ENCODE data around the gene SPINT4.
"Not testable (repeated sequence)": the region's sequence is repeated elsewhere in the genome, so short reads cannot be mapped to it uniquely, and the experiment has no call there.

The SPINT4 gene

DNA sequence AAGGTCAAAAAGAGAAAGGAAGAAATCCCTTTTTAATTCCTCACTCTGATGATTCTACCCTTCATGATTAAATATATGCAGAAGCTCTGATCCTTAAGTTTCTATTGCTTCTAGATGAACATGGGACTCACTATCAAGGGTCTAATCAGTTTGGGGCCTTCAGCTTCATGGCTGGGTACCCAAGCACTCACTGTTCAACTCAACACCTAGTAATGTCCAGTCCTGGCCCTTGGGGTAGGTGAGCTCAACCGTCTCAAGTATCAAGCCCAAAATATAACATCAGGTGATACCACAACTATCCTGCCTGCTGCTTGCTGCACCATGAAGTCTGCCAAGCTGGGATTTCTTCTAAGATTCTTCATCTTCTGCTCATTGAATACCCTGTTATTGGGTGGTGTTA is at the start of gene SPINT4:
SPINT4 (plus strand) TSS at position 301 of the 400 bp plus-strand sequence; CDS start at position 322, 21 bp downstream.
- Histone ChIP-seq H3K9me3 (ENCODE audit: control insufficient read depth, low read depth, low read length) (no peaks in the 10 kb centered on the region), H3K27me3 (ENCODE audit: control insufficient read depth, insufficient read depth, low read length) (no peaks in the 10 kb centered on the region), H3K4me1 (ENCODE audit: control insufficient read depth, low read depth, low read length) (no peaks in the 10 kb centered on the region), H3K9ac (ENCODE audit: low read length) (no peak within 1 kb of the TSS), H3K27ac (ENCODE audit: low read length) (no peak within 1 kb of the TSS), H3K36me3 (ENCODE audit: control insufficient read depth, low read depth, low read length) (no peaks in the 10 kb centered on the region), H3K4me3 (ENCODE audit: low read length) (no peak within 1 kb of the TSS)

DNA sequence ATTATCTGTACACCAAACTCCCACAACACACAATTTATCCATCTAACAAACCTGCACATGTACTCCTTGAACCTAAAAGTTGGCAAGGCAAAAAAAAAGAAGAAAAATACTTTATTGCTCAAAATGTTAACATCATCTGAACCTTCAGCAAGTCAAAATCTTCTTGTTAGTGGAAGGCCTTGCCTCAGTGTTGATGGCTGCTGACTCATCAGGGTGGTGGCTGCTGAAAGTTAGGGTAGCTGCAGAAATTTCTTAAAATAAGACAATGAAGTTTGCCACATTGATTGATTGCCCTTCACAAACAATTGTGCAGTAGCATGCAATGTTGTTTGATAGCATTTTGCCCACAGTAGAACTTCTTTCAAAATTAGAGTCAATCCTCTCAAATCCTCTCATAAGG is 49.4 kb upstream of the SPINT4 start:
- Histone ChIP-seq H3K27ac (ENCODE audit: low read length) (no peak overlapping the region), H3K9me3 (ENCODE audit: control insufficient read depth, low read depth, low read length) (no peaks in the 10 kb centered on the region), H3K9ac (ENCODE audit: low read length) (no peak overlapping the region), H3K36me3 (ENCODE audit: control insufficient read depth, low read depth, low read length) (no peaks in the 10 kb centered on the region), H3K4me1 (ENCODE audit: control insufficient read depth, low read depth, low read length) (no peaks in the 10 kb centered on the region), H3K4me3 (ENCODE audit: low read length) (no peak overlapping the region), H3K27me3 (ENCODE audit: control insufficient read depth, insufficient read depth, low read length) (no peaks in the 10 kb centered on the region)

DNA sequence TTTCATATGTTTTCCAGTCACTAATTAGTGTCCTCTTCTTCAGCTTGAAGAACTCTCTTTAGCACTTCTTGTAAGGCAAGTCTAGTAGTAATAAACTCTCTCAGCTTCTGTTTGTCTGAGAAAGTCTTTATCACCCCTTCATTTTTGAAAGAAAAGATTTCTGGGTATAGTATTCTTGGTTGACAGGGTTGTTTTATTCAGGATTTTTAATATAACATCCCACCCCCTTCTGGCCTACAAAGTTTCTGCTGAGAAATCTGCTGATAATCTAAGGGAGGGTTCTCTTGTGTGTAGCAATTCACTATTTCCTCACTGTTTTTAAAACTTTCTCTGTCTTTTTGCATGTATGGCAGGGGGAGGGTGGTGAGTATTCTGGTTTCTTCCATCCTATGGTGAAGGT is 42.5 kb upstream of the SPINT4 start:
- no peaks in the 10 kb centered on the region for H3K36me3 ChIP-seq (ENCODE audit: control insufficient read depth, low read depth, low read length)
- no peak overlapping the region for H3K4me3 ChIP-seq (ENCODE audit: low read length)
- no peaks in the 10 kb centered on the region for H3K27me3 ChIP-seq (ENCODE audit: control insufficient read depth, insufficient read depth, low read length)
- H3K9ac ChIP-seq (ENCODE audit: low read length) = no peak overlapping the region
- H3K4me1 ChIP-seq (ENCODE audit: control insufficient read depth, low read depth, low read length) = no peaks in the 10 kb centered on the region
- peaks cover 5% of the 10 kb centered on the region for H3K9me3 ChIP-seq (ENCODE audit: control insufficient read depth, low read depth, low read length)
- no peak overlapping the region for H3K27ac ChIP-seq (ENCODE audit: low read length)

DNA sequence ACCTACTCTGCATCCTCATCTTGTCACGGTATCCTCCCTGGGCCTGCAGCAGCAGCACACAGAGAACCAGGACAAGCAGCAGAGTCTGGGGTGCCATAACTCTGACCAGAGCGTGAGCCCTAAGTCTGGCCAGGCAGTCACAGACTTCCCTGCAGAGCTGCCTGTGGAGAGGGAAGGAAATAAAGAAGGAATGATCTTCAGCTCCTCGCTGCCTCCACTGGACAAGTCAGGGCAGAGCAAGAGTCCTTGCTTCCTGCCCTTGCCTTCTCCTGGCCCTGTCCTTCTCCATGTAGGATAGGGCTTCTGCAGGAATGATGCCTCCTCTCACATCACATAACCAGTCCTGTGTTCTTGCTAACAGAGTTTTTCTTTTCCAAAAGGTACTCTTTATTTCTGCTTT is 36.3 kb upstream of the SPINT4 start:
- H3K9ac ChIP-seq (ENCODE audit: low read length) = no peak overlapping the region
- H3K9me3 ChIP-seq (ENCODE audit: control insufficient read depth, low read depth, low read length) = no peaks in the 10 kb centered on the region
- no peaks in the 10 kb centered on the region for H3K27me3 ChIP-seq (ENCODE audit: control insufficient read depth, insufficient read depth, low read length)
- no peaks in the 10 kb centered on the region for H3K36me3 ChIP-seq (ENCODE audit: control insufficient read depth, low read depth, low read length)
- no peak overlapping the region for H3K4me3 ChIP-seq (ENCODE audit: low read length)
- H3K27ac ChIP-seq (ENCODE audit: low read length) = no peak overlapping the region
- no peaks in the 10 kb centered on the region for H3K4me1 ChIP-seq (ENCODE audit: control insufficient read depth, low read depth, low read length)

DNA sequence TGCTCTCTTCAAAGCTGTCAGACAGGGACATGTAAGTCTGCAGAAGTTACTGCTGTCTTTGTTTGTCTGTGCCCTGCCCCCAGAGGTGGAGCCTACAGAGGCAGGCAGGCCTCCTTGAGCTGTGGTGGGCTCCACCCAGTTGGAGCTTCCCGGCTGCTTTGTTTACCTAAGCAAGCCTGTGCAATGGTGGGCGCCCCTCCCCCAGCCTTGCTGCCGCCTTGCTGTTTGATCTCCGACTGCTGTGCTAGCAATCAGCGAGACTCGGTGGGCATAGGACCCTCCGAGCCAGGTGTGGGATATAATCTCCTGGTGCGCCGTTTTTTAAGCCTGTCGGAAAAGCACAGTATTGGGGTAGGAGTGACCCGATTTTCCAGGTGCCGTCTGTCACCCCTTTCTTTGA is 28.8 kb upstream of the SPINT4 start:
- H3K4me3 ChIP-seq (ENCODE audit: low read length); H3K4me1 ChIP-seq (ENCODE audit: control insufficient read depth, low read depth, low read length); H3K27ac ChIP-seq (ENCODE audit: low read length); H3K27me3 ChIP-seq (ENCODE audit: control insufficient read depth, insufficient read depth, low read length); H3K36me3 ChIP-seq (ENCODE audit: control insufficient read depth, low read depth, low read length); H3K9me3 ChIP-seq (ENCODE audit: control insufficient read depth, low read depth, low read length); H3K9ac ChIP-seq (ENCODE audit: low read length): not testable (repeated sequence)

DNA sequence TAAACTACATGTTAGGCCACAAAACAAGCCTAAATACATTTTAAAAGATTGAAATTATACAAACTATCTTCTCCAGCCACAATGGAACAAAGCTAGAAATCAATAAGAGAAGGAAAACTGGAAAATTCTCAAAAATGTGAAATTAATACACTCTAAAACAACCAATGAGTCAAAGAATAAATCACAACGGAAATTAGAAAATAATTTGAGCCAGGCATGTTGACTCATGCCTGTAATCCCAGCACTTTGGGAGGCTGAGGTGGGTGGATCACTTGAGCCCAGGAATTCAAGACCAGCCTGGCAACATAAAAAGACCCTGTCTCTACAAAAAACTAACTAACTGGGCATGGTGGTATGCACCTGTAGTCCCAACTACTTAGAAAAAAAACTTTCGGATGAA is 26.7 kb upstream of the SPINT4 start:
- no peak overlapping the region for H3K27ac ChIP-seq (ENCODE audit: low read length)
- H3K9me3 ChIP-seq (ENCODE audit: control insufficient read depth, low read depth, low read length) = peaks cover 7% of the 10 kb centered on the region
- H3K36me3 ChIP-seq (ENCODE audit: control insufficient read depth, low read depth, low read length) = no peaks in the 10 kb centered on the region
- H3K4me3 ChIP-seq (ENCODE audit: low read length) = no peak overlapping the region
- H3K9ac ChIP-seq (ENCODE audit: low read length) = no peak overlapping the region
- no peaks in the 10 kb centered on the region for H3K4me1 ChIP-seq (ENCODE audit: control insufficient read depth, low read depth, low read length)
- H3K27me3 ChIP-seq (ENCODE audit: control insufficient read depth, insufficient read depth, low read length) = no peaks in the 10 kb centered on the region

DNA sequence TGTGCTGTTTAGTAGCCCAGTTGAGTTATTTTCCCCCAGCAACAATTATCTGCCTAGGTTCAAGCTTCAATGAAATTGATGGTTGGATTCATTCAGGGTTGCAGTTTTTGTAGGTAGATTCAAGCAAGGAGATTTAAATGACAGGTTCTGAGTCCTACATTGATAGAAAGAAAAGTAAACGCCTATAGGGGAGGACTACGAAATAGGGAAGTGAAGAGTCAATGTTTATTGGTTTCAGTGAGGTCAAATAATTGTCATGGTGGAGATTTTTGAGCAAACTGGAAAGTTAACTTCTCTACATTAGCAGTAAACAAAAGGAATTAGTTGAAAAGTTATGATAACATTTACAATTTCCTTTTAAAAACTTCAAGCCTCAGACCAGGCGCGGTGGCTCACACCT is 21.0 kb upstream of the SPINT4 start:
- H3K9me3 ChIP-seq (ENCODE audit: control insufficient read depth, low read depth, low read length) = no peaks in the 10 kb centered on the region
- no peak overlapping the region for H3K4me3 ChIP-seq (ENCODE audit: low read length)
- no peaks in the 10 kb centered on the region for H3K4me1 ChIP-seq (ENCODE audit: control insufficient read depth, low read depth, low read length)
- H3K27me3 ChIP-seq (ENCODE audit: control insufficient read depth, insufficient read depth, low read length) = no peaks in the 10 kb centered on the region
- no peak overlapping the region for H3K27ac ChIP-seq (ENCODE audit: low read length)
- H3K9ac ChIP-seq (ENCODE audit: low read length) = no peak overlapping the region
- H3K36me3 ChIP-seq (ENCODE audit: control insufficient read depth, low read depth, low read length) = no peaks in the 10 kb centered on the region

DNA sequence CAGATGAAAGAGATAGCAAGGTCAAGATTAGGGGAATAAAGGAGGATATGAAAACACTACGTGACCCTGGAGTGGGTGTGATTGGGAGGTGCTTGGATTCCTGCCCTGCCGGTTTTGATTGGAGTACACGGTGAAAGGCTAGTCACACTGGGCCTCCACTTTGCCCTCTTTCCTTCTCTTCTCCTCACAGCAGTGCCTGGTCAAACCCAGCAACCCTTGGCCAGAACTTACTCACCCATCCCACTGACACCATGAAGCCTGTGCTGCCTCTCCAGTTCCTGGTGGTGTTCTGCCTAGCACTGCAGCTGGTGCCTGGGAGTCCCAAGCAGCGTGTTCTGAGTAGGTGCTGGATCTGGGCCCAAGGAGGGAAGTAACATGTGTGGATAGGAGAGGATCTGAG is 20.3 kb upstream of the SPINT4 start, which contains the start of gene WFDC13:
WFDC13 (plus strand) TSS at position 166 of the 400 bp plus-strand sequence; CDS start at position 252, 86 bp downstream.
- no peak within 1 kb of the TSS for H3K9ac ChIP-seq (ENCODE audit: low read length)
- no peak within 1 kb of the TSS for H3K4me3 ChIP-seq (ENCODE audit: low read length)
- H3K36me3 ChIP-seq (ENCODE audit: control insufficient read depth, low read depth, low read length) = no peaks in the 10 kb centered on the region
- no peaks in the 10 kb centered on the region for H3K9me3 ChIP-seq (ENCODE audit: control insufficient read depth, low read depth, low read length)
- no peaks in the 10 kb centered on the region for H3K4me1 ChIP-seq (ENCODE audit: control insufficient read depth, low read depth, low read length)
- H3K27me3 ChIP-seq (ENCODE audit: control insufficient read depth, insufficient read depth, low read length) = no peaks in the 10 kb centered on the region
- no peak within 1 kb of the TSS for H3K27ac ChIP-seq (ENCODE audit: low read length)

DNA sequence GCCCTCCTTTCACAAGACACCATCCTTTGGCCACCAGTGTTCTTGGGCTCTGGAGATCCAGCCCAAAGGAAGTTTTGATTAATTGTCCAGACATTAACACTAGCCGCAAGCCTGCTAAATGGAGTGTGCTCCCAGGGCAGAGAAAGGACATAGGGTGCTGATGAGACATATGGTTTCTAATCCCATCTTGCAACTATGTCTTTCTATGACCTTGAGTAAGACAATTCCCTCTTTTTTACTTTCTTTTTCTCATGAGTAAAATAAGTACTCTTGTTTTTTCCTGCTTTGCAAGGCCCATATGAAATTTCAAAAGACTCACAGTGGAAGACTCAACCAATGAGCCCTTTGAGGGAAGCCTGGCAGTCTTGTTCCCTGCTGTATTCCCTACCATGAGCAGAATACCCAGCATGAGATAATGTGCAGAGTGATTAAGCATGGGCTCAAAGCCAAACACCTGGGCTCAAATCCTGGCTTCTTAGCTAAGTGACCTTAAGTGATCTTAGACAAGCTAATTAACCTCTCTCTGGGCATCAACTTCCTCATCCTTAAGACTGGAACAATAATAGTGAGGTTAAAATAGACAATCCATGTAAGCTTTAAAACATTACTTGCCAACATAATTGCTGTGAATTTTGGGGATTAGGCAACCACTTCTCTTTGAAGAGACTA is 17.0 kb upstream of the SPINT4 start, which contains the start of gene WFDC10B:
WFDC10B (minus strand) TSS at position 51 of the 669 bp plus-strand sequence. CDS start 19,027 bp downstream, outside the sequence.
- Histone ChIP-seq H3K9ac (ENCODE audit: low read length) (no peak within 1 kb of the TSS), H3K4me1 (ENCODE audit: control insufficient read depth, low read depth, low read length) (no peaks in the 10 kb centered on the region), H3K36me3 (ENCODE audit: control insufficient read depth, low read depth, low read length) (no peaks in the 10 kb centered on the region), H3K9me3 (ENCODE audit: control insufficient read depth, low read depth, low read length) (no peaks in the 10 kb centered on the region), H3K27me3 (ENCODE audit: control insufficient read depth, insufficient read depth, low read length) (no peaks in the 10 kb centered on the region), H3K27ac (ENCODE audit: low read length) (no peak within 1 kb of the TSS), H3K4me3 (ENCODE audit: low read length) (no peak within 1 kb of the TSS)

DNA sequence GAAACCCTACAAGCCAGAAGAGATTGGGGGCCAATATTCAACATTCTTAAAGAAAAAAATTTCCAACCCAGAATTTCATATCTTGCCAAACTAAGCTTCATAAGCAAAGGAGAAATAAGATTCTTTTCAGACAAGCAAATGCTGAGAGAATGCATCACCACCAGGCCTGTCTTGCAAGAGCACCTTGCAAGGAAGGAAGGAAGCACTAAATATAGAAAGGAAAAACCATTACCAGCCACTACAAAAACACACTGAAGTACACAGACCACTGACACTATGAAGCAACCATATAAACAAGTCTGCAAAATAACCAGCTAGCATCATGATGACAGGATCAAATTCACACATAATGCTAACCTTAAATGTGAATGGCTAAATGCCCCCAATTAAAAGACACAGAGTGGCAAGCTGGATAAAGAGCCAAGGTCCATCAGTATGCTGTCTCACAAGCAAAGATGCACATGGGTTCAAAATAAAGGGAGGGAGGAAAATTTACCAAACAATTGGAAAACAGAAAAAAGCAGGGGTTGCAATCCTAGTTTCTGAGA is 5.9 kb upstream of the SPINT4 start:
- H3K4me3 ChIP-seq (ENCODE audit: low read length) = not testable (repeated sequence)

DNA sequence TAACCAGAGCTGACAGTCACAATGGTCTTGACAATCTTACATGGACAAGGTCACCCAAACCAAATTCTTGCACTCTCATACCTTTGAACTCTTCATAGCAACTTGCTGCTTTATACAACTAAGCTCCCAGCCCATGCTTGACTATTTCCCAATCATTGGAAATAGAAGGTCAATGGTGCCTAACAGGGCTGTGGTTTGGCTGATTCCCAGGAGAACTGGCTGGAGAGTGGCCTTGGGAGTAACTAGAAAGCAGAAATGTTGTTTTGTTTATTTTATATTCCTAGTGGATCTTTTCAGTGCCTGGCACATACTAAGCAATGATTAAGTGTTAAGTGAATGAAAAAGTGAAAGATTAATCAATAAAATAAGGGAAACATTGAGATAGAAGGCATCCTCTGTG is 3.0 kb downstream of the SPINT4 start:
- Histone ChIP-seq H3K36me3 (ENCODE audit: control insufficient read depth, low read depth, low read length) (no peaks in the 10 kb centered on the region), H3K4me3 (ENCODE audit: low read length) (no peak overlapping the region), H3K4me1 (ENCODE audit: control insufficient read depth, low read depth, low read length) (no peaks in the 10 kb centered on the region), H3K27ac (ENCODE audit: low read length) (no peak overlapping the region), H3K9me3 (ENCODE audit: control insufficient read depth, low read depth, low read length) (no peaks in the 10 kb centered on the region), H3K27me3 (ENCODE audit: control insufficient read depth, insufficient read depth, low read length) (no peaks in the 10 kb centered on the region), H3K9ac (ENCODE audit: low read length) (no peak overlapping the region)

More for the DNA sequence above, 5.9 kb upstream of the SPINT4 start:
- H3K9me3 ChIP-seq (ENCODE audit: control insufficient read depth, low read depth, low read length); H3K27ac ChIP-seq (ENCODE audit: low read length); H3K36me3 ChIP-seq (ENCODE audit: control insufficient read depth, low read depth, low read length); H3K4me1 ChIP-seq (ENCODE audit: control insufficient read depth, low read depth, low read length); H3K27me3 ChIP-seq (ENCODE audit: control insufficient read depth, insufficient read depth, low read length); H3K9ac ChIP-seq (ENCODE audit: low read length): not testable (repeated sequence)

DNA sequence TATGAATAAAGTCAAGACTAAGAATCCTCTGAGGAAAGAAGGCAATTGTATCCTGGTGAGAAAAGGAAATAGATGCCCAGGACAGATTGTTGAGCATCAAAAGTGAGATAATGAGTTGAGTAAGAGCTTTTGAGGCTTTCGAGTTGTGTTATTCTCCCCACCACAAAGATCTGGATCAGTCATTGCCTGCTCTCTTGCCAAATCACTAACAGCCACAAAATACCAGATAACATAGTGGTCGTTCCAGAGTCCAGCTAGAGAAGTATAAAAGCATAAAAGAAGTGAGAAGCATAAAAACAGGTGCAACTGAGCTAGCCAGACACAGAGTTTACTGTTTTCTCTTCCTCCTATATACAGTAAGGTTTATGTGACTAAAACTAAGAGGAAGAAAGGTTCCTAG is 4.9 kb downstream of the SPINT4 start:
- H3K27ac ChIP-seq (ENCODE audit: low read length) = no peak overlapping the region
- no peaks in the 10 kb centered on the region for H3K27me3 ChIP-seq (ENCODE audit: control insufficient read depth, insufficient read depth, low read length)
- H3K9ac ChIP-seq (ENCODE audit: low read length) = no peak overlapping the region
- H3K4me1 ChIP-seq (ENCODE audit: control insufficient read depth, low read depth, low read length) = no peaks in the 10 kb centered on the region
- H3K4me3 ChIP-seq (ENCODE audit: low read length) = no peak overlapping the region
- H3K36me3 ChIP-seq (ENCODE audit: control insufficient read depth, low read depth, low read length) = no peaks in the 10 kb centered on the region
- H3K9me3 ChIP-seq (ENCODE audit: control insufficient read depth, low read depth, low read length) = peaks cover 3% of the 10 kb centered on the region

Data from iPS-18a (cell line).